NCI-H187 (cell line): ENCODE measurements around the gene SRXN1.
A peak's percentile ranks its signal among the peaks of the same experiment; 100 is the strongest.
"Not testable (repeated sequence)": the region's sequence is repeated elsewhere in the genome, so short reads cannot be mapped to it uniquely, and the experiment has no call there.

Experiments
- DNase-seq, 2 experiments: peaks; one replicate each; lab custom pipeline; 2025; lab: John Stamatoyannopoulos, UW

Gene SRXN1

DNA sequence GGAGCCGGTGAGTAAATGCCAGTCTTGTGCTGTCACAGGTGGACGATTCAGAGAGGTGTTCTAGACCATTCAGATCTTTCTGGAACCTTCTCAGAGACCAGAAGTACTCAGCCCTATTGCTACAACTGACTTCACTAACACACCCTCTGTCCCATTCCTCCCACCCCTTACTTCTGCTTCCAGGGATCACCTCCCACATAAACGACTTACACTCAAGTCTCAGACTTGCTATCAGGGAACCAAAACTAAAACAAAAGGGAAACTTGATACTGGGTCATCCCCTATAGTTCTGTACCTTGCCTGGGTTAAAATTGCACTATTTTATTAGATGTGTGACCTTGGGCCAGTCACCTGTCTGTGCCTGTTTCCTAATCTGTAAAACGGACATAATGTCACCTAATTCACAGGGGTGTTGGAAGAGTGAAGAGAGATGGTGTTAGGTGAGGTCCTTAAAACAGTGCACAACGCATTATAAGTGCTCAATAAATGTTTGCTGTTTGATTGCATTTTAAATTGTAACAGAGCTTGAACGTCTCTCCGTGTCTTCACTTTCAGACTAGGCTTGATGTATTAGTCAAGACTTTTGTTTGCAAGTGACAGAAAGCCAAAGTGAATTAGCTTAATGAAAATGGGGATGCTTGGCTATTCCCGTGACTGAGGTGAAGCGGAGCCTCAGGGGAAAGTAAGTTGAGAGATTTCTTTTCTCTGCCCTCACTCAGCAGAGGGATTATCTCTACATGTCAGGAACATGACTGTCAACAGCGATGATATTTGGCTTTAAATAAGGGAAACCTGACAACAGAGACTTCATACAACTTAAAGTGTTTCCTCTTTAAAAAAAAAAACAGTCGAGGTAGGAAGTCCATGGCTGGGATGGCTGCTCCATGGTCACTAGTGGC is 3.0 kb upstream of the SRXN1 start:
- no peak for DNase-seq

DNA sequence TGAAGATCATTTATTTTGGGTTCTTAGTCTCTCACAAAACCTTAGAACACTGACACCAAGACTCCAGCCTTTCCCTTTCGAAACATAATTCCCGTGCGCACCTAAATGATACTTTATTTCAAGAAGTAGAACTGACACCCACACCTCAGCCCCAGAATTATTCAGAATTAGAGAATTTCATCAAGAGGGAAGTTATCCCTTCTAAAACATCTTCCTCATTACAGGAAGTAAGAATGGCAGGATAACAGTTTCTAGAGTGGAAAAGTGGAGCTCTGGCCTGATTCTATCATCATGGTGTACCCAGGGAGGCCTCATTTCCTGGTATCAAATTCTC is 1.4 kb upstream of the SRXN1 start:
- DNase-seq: no peak

DNA sequence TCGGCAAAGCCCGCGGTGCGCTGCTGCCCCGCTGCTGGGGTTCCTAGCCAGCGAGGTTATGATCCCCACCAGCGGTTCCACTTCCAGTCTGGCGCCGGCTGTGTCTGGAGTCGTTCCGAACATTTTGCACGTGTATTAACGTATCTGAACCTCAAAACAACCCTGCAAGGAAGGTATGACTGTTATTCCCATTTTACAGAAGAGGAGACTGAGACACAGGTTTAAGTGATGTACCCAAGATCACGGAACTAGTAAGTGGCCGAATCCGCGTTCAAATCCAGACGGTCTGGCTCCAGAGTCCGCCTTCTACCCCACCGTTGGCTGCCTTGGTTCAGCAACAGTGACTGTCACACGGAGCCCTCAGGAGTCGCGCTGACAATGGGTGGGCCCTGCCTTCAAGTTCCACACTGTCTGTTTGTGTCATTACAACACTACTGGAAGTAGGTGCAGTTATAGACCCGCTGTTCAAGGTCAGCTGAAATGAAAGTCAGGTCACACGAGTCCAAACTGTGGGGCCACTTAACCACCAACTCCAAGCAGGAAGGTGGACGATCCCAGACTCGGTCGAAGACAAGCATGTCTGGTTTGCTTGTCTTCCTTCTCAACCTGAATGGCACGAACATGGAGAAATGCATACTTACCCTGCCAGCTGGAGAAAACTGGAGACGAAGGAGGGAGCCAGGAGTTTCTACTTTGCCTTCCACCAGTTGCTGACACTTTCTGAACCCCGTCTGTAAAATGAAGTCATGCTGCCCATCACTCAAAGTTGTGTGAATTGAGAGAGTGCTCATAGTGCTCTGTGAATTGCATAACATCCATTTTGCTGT is 803 bp upstream of the SRXN1 start:
- DNase-seq: no peak

DNA sequence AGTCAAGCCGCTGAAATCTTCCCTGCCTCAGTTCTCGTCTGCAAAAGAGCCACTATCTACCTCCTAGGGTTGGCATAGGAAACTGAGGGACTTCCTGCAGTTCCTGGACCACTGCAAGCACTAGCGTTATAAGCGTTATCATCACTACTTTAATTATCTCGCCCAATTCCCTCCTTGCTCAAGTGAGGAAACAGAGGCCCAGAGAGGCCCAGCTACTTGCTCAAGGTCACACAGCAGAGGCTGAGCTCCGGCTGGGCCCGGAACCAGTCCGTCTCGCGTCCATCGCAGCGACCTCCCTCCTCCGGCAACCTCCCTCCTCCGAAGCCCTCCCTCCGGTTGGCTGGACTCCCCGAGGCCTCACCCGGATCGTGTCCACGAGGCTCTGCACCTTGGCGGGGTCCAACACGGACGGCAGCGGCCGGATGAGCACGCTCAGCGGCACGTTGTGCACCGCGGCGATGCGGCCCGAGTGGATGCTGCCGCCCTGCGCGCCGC is 338 bp downstream of the SRXN1 start:
- no peak for DNase-seq

DNA sequence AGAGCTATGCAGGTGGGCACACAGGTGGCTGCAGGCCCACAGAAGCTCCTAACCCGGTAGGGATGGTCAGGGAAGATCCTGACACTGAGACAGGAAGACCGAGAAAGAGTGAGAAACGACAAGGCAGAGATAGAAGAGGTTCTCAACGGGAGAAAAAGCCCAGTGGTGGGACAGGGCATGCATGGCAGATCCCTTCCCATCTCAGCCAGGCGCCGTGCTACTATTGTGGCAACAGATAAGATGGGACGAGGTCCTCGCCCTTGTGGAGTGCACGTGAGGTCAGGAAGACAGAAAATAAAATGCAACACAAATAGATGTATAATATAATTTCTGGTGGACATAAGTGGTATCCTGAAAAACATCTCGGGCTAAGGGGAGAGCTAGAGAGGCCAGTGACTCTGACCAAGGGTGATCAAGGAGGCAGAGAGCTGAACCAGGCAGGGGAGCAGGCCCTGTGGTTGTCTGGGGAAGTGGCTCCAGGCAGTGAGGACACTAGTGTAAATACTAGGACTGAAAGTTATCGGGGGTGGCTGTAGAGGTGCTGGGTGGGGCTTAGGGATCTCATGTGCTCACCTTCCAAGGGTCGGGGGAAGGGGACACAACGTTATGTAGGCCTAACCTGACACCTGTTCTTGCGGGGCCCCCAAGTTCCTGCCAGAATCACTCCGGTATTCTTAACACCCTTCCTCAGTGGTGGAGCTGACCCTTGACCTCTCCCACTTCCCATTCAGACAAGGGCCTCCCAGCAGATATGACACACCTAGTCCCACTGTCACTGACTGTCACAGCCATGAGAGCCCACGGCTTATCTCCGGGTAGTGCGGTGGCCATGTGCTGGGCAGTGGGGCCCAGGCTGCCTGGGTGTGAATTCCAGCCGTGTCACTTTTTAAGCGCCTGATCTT is 1.0 kb downstream of the SRXN1 start:
- no peak for DNase-seq

DNA sequence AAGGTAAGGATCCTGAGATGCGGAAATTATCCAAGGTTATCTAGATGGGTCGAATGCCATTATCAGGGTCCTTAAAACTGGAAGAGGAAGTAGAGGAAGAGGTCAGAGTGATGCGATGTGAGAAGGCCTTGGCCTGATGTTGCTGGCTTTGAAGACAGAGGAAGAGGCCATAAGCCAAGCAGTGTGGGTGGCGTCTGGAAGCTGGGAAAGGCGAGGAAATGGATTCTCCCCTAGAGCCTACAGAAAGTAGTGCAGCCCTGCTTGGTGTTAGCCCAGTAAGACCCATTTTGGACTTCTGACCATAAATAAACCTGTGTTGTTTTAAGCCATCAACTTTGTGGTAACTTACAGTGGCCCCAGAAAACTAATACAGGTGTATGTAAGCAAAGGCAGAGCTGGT is 2.0 kb downstream of the SRXN1 start:
- no peak for DNase-seq

DNA sequence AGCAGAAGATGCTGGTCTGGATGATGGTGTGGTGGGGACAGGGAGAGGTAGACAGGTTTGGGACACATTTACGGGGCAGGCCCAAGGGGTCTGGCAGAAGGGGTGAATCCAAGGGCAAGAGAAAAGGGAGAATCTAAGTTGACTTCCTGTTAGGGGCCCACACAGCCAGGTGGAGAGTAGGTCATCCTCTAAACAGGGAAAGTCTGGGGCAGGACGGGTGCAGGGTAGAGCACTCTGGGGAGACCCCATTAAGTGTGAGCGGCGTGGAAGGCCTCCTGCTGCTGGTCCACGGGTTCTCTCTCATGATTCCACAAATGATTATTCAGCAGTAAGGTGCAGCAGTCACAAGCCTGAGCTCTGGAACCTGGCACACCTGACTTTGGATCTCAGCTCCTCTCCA is 2.7 kb downstream of the SRXN1 start:
- no peak for DNase-seq

DNA sequence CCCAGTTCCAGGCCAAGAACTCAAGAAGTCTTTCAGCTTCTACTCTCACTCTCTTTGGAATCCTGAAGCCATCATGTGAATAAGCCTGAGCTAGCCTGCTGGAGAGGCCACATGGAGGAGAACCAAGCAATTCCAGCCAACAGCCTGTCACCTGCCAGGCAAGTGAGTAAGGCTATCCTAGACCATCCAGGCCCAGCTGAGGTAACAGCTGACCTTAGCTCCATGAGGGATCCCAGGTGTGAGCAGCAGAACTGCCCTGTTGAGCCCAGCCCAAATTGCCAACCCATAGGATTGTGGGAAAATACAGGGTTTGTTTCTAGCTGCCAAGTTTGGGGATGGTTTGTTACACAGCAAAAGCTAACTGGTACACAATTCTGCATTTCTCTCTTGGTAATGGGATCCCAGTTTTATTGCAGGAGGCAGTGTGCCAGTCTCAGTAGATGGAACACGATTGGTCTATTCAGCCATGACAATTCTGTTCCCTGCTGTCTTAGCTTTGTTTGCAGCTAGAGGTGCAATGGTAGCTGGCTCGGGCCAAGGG is 5.5 kb downstream of the SRXN1 start:
- DNase-seq: no peak

DNA sequence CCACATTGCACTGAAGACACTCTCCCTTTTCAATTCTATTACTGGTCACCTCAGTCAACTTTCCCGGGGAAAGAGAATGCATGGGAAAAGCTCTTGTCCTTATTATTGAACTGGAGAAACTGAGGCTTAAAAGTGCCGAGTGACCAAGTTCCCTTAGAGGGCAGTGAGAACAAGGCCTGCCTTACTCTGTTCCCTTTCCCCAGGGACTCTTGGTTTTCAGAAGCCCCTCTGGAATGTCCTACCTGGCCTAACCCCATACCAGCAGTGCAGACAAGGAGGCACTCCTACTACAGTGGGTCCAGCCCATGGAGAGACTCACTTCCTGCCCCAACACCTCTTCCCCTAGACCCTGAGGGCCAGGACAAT is 6.1 kb downstream of the SRXN1 start:
- DNase-seq: no peak

DNA sequence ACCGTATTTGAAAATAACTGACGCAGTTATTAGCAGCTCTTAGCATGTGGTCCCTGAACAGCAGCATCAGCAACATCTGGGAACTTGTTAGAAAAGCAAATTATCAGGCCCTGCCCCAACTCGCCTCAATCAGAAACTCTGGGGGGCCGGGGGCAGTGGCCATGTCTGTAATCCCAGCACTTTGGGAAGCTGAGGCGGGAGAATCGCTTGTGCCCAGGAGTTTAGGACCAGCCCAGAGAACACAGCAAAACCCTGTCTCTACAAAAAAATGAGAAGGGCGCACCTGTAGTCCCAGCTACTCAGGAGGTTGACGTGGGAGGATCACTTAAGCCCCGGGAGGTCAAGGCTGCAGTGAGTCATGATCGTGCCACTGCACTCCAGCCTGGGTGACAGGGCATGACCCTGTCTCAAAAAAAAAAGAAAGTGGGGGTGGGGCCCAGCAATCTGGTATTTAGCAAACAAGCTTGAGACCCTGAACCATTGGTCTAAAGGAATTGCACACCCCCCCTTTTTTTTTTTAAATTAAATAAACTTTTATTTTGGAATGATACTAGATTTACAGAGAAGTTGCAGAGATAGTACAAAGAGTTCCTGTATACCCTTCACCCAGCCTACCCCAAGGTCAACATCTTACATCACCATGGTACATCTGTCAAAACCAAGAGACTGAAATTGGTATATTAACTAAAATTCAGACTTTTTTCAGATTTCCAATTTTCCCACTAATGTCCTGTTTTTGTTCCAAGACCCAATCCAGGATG is 6.7 kb downstream of the SRXN1 start:
- DNase-seq: no peak

DNA sequence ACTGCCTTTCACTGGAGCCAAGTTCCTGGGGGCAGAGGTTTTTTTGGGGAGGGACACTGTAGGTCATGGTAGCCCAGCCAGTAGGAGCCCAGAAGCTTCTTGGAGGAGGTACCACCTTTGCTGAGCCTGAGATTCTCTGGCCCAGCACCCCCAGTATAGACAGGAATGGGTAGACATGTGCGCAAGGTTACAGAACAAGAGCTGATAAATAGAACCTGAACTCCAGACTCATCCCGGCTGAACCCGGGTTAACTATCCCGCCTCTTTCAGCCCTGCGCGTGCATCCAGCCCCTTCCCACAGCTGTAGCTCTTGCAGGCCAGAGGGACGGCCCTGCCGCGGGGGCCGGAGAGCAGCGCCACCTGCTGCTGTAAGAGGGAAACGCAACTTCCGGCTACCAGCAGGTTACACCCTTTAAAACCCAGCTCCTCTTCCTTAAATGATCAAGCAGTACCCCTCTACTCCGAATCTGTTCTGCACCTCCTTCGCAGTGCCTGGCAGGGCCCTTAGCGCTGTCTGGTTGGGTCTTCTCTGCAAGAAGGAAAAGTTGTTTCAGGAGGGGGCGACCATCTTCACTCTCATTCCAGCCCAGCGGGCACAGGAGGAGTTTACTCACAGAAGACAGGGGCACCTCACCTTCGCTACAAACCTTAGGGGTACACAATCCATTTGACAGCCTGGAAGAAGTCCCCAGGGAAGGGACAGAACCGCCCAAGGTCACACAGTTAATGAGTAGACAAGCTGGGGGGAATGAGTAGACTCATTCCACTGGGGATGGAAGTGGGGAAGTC is 7.5 kb downstream of the SRXN1 start:
- DNase-seq: peak; percentile 18 to 24

DNA sequence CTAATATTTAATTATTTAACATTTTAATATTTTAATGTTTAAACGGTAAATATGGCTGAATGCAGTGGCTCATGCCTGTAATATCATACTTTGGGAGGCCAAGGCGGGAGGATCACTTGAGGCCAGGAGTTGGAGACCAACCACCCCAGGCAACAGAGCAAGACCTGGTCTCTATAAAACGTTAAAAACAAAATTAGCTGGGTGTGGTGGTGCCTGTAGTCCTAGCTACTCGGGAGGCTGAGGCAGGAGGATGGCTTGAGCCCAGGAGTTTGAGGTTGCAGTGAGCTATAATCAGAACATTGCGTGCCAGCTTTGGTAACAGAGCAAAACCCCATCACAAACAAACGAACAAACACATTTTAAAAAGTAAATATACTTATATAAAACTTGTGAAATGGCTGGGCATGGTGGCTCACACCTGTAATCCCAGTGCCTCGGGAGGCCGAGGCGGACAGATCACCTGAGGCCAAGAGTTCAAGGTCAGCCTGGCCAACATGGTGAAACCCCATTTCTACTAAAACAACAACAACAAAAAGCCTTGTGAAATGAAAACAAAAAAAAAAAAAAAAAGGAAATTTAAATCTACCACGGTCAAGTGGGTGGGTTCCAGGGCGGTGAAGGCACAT is 8.2 kb downstream of the SRXN1 start:
- no peak for DNase-seq

DNA sequence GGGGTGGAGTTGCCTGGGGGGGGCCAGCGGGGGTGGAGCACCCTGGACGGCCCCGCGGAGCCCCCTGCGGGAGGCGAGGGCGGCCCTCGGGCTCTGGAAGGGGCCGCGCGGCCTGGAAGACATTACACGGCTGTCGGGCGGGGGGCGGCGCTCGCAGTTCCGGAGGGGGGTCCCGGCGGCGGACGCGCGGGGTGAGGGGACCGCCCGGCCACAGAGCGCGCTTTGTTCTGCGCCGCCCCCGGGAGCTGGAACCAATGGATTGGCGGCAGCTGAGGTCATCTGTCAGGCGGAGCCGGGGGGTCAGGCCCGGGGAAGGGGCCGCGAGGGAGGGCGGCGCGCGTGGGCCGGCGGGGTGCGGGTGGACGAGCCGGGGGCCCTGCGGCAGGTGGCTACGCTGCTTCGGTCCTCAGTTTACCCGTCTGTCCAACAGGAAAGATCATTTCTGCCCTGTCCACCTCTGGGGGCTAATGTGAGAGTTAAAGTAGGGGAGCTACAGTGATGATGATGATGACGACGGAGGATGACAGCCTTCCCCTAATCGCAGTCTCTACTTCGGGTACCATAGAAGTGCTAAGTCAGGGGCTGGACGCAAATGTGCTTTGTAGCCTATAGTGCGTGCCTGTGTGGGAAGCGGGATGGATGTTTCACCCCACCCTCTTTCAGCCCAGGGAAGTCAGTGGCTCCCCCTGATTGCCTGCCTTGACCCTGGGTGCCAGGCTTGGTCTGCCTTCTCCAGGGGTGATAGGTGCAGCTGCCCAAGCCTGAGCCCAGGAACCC is 10.4 kb downstream of the SRXN1 start:
- no peak for DNase-seq

DNA sequence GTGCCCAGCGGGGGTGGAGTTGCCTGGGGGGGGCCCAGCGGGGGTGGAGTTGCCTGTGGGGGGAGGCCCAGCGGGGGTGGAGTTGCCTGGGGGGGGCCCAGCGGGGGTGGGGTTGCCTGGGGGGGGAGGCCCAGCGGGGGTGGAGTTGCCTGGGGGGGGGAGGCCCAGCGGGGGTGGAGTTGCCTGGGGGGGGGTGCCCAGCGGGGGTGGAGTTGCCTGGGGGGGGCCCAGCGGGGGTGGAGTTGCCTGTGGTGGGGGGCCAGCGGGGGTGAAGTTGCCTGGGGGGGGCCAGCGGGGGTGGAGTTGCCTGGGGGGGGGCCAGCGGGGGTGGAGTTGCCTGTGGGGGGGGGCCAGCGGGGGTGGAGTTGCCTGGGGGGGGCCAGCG is 11.0 kb downstream of the SRXN1 start:
- DNase-seq: not testable (repeated sequence)

DNA sequence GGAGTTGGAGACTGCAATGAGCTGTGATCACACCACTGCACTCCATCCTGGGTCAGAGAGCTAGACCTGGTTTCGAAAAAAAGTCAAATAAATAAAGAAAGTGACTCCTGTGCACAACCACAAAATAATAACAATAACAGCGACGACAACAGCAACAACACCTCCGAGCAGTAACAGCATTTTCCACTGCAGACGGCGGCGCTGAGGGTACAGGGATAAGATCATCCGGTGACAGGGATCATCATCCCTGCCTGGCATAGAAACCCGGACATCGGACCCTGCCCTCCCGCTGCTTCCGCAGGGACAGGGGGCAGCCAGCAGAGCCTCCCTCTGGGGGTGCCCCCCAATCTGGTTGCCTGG is 11.5 kb downstream of the SRXN1 start:
- DNase-seq: no peak

DNA sequence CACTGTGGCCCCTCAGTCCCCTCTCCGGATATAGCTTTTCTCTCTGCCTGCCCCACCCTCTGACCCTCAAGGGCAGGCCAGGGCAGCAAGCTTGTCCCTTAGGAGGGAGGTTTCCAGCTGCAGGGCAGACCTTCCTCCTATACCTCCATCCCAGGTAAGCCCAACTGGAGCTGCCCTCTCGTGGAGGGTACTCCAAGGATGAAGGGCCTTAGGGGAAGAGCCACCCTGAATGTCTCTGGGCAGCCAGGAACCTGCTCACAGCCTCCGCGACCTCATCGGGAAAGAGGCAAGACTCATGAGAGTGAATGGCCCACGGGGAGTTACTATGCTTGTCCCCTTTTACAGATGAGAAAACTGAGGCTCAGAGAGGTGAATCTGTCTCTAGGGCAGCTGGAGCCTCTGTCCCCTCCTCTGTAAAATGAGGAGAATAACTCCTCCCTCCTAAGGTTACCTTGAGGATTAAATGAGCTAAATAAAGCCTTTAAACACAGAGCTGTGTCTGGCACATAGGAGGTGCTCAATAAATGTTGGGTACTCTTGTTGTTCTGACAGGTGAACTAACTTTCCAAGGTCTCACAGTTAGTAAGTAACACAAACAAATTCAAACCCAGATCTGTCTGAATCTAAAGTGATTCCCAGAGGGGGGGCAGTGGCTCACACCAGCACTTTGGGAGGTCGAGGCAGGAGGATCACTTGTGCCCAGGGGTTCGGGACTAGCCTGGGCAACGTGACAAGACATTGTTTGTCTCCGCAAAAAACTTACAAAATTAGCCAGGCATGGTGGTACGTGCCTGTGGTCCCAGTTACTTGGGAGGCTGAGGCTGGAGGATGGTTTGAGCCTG is 12.1 kb downstream of the SRXN1 start:
- no peak for DNase-seq

DNA sequence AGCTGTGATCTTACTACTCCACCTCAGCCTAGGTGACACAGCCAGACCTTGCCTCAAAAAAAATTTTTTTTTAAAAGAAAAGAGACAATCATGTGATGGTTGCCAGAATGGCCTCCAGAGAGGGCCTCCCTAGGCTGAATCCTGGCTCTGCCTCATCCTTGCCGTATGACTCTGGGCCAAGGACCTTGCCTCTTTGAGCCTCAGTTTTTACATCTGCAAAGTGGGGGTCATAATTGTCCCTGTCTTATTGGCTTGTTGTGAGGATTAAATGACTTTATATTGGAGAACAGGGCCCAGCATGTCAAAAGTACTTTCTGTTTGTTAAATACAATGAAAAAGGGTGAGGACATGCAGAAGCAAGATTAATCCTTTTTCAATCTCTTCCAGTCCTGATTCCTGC is 14.4 kb downstream of the SRXN1 start:
- no peak for DNase-seq

DNA sequence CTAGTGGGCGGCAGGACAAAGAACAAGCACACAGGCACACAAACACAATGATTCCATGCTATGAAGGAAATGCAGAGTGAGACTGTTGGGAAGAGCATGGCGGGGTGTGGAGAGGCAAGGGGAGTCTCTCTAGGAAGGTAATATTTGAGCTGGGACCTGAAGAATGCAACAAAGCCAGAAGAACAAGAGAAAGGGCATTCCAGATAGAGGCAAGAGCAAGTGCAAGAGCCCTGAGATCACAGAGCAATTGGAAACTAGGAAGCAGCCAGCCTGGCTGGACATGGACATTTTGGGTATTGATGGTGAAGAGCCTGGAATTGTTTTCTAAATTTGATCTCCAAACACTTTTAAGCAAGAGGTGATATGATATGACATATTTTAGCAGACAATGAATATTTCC is 15.4 kb downstream of the SRXN1 start:
- DNase-seq: no peak
